Uterus (tissue), 2 donors: Measurements from ENCODE around the gene FLNB.

ENCODE experiments used
- POLR2A ChIP-seq, 2 donors: fragments of 450-650 bp; IDR thresholded peaks; one replicate each; pipeline ENCODE4 v1.6.1; 2016; ENCODE audit warnings: antibody characterized with exemption in 2 of 2, mild to moderate bottlenecking in 1 of 2, moderate library complexity in 1 of 2
- TF ChIP-seq, protein P1 (sequence below), 4 experiments: fragments of 200-600 bp in 2 of 4; fragments of 450-650 bp in 2 of 4; sonication (generic) in 2 of 4; IDR thresholded peaks; one replicate each; pipeline ENCODE4 v1.5.1; 2016 to 2019; ENCODE audit warnings: antibody characterized with exemption in 4 of 4, mild to moderate bottlenecking in 2 of 4, moderate library complexity in 1 of 4

DNA sequence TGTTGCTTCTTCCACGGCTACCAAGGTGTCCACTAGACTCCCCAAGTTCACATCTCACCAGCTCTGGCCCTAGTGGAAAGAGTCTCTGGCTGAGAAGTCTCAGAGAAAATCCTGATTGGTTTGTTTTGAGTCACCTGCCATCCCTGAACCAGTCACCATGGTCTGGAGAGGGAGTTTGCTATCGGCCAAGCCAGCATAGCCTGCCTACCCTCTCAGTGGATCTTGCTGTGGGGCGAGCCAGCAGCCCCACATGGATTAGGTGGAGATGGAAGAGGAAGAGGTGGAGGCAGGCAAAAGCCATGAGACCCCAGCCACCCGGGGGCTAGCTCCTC lies 48.1 kb upstream of the FLNB start:
- no peak for TF ChIP-seq POLR2A (IDR thresholded peaks at IDR 0.05)
- TF ChIP-seq, protein P1, sequence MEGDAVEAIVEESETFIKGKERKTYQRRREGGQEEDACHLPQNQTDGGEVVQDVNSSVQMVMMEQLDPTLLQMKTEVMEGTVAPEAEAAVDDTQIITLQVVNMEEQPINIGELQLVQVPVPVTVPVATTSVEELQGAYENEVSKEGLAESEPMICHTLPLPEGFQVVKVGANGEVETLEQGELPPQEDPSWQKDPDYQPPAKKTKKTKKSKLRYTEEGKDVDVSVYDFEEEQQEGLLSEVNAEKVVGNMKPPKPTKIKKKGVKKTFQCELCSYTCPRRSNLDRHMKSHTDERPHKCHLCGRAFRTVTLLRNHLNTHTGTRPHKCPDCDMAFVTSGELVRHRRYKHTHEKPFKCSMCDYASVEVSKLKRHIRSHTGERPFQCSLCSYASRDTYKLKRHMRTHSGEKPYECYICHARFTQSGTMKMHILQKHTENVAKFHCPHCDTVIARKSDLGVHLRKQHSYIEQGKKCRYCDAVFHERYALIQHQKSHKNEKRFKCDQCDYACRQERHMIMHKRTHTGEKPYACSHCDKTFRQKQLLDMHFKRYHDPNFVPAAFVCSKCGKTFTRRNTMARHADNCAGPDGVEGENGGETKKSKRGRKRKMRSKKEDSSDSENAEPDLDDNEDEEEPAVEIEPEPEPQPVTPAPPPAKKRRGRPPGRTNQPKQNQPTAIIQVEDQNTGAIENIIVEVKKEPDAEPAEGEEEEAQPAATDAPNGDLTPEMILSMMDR (IDR thresholded peaks at IDR 0.05) = no peak
